CD14-positive monocyte (primary cell): ENCODE results near the gene TMEM14B. TPM values are rescaled to one million over a fixed set of nuclear protein-coding genes. Genes with fewer than 3 reads are reported as not detected.
A peak's percentile ranks its signal among the peaks of the same experiment; 100 is the strongest.

Source experiments
- DNase-seq, 3 donors: peaks; one replicate each; pipeline ENCODE4 v3.0.0-alpha.2; 2011 to 2022
- H2AFZ ChIP-seq: 2 replicates; pipeline ENCODE4 v1.6.0; 2012; ENCODE audit warnings: mild to moderate bottlenecking, low read depth, low read length, inconsistent platforms; ENCODE audit not compliant: insufficient read depth, poor library complexity, severe bottlenecking
- H3K27ac ChIP-seq, 2 donors: 1 replicate in 1 of 2; 2 replicates in 1 of 2; pipeline ENCODE4 v1.5.1; 2012 to 2013; ENCODE audit warnings: low read length in 2 of 2, control low read depth in 1 of 2, inconsistent platforms in 1 of 2, low read depth in 1 of 2, mild to moderate bottlenecking in 1 of 2
- H3K27me3 ChIP-seq, 2 donors: one replicate each; pipeline versions ENCODE4 v1.6.0 to v1.6.1; 2011 to 2013; ENCODE audit warnings: low read length in 2 of 2; ENCODE audit not compliant: control insufficient read depth in 2 of 2, insufficient read depth in 2 of 2
- H3K36me3 ChIP-seq, 2 donors: replicated peaks in 1 of 2; 1 replicate in 1 of 2; 2 replicates in 1 of 2; pipeline versions ENCODE4 v1.5.1 to v1.6.1; 2012 to 2013; ENCODE audit warnings: low read length in 2 of 2, control low read depth in 1 of 2, inconsistent platforms in 1 of 2, mild to moderate bottlenecking in 1 of 2; ENCODE audit not compliant: insufficient read depth in 2 of 2, control insufficient read depth in 1 of 2
- H3K4me1 ChIP-seq, 2 donors: 1 replicate in 1 of 2; 2 replicates in 1 of 2; pipeline versions ENCODE4 v1.5.1 to v1.6.1; 2012 to 2013; ENCODE audit warnings: low read length in 2 of 2, control low read depth in 1 of 2, inconsistent platforms in 1 of 2, mild to moderate bottlenecking in 1 of 2, moderate library complexity in 1 of 2; ENCODE audit not compliant: insufficient read depth in 2 of 2, control insufficient read depth in 1 of 2
- H3K4me2 ChIP-seq: replicated peaks from 2 replicates; pipeline ENCODE3; 2012; ENCODE audit warnings: low read length, moderate library complexity, mild to moderate bottlenecking; ENCODE audit not compliant: poor library complexity, severe bottlenecking; ENCODE audit errors: extremely low read depth
- H3K4me3 ChIP-seq, 3 experiments: fragments of 200-600 bp in 1 of 3; sonication (generic) in 1 of 3; replicated peaks in 1 of 3; 1 replicate in 2 of 3; 2 replicates in 1 of 3; pipeline ENCODE4 v1.5.1; 2011 to 2013; ENCODE audit warnings: low read length in 3 of 3, mild to moderate bottlenecking in 3 of 3, control low read depth in 2 of 3, low read depth in 2 of 3, inconsistent platforms in 1 of 3, moderate library complexity in 1 of 3
- H3K79me2 ChIP-seq: 2 replicates; pipeline ENCODE4 v1.6.0; 2012; ENCODE audit warnings: mild to moderate bottlenecking, control low read depth, inconsistent platforms, low read length, moderate library complexity; ENCODE audit not compliant: insufficient read depth
- H3K9ac ChIP-seq: 2 replicates; pipeline ENCODE4 v1.6.0; 2017; ENCODE audit warnings: low read length, mild to moderate bottlenecking; ENCODE audit not compliant: insufficient read depth, poor library complexity, severe bottlenecking
- H3K9me3 ChIP-seq, 2 donors: replicated peaks in 1 of 2; 1 replicate in 1 of 2; 2 replicates in 1 of 2; pipeline versions ENCODE4 v1.5.1 to v1.6.1; 2012 to 2013; ENCODE audit warnings: low read length in 2 of 2, control low read depth in 1 of 2; ENCODE audit not compliant: control insufficient read depth in 1 of 2, insufficient read depth in 1 of 2
- H4K20me1 ChIP-seq: 2 replicates; pipeline ENCODE4 v1.6.0; 2012; ENCODE audit warnings: mild to moderate bottlenecking, low read length, control low read depth, moderate library complexity; ENCODE audit not compliant: insufficient read depth
- H3K27ac Mint-ChIP-seq, 7 donors: one replicate each; pipeline ENCODE4 v1.8.0; 2020; ENCODE audit warnings: mild to moderate bottlenecking in 7 of 7, mixed read lengths in 7 of 7, moderate library complexity in 6 of 7, inconsistent platforms in 2 of 7
- H3K27me3 Mint-ChIP-seq, 3 donors: one replicate each; pipeline ENCODE4 v1.8.0; 2021 to 2022; ENCODE audit warnings: low read depth in 3 of 3, mild to moderate bottlenecking in 3 of 3, mixed read lengths in 3 of 3, moderate library complexity in 3 of 3, inconsistent platforms in 1 of 3
- H3K36me3 Mint-ChIP-seq, 2 donors: one replicate each; pipeline ENCODE4 v1.8.0; 2020; ENCODE audit warnings: mixed read lengths in 2 of 2, inconsistent platforms in 1 of 2, mild to moderate bottlenecking in 1 of 2
- H3K4me1 Mint-ChIP-seq: one replicate; pipeline ENCODE4 v1.8.0; 2020; ENCODE audit warnings: mild to moderate bottlenecking, mixed read lengths
- H3K4me3 Mint-ChIP-seq, 2 donors: one replicate each; pipeline ENCODE4 v1.8.0; 2020; ENCODE audit warnings: mild to moderate bottlenecking in 2 of 2, mixed read lengths in 2 of 2, moderate library complexity in 1 of 2
- H3K9me3 Mint-ChIP-seq, 7 donors: one replicate each; pipeline ENCODE4 v1.8.0; 2020 to 2022; ENCODE audit warnings: mixed read lengths in 7 of 7, mild to moderate bottlenecking in 6 of 7, moderate library complexity in 6 of 7, inconsistent platforms in 2 of 7
- CTCF ChIP-seq: fragments of 200-600 bp; IDR thresholded peaks from one replicate; pipeline ENCODE4 v1.8.0; 2022; ENCODE audit warnings: antibody characterized with exemption, mild to moderate bottlenecking
- WGBS: methylation state at CpG from one replicate; pipeline ENCODE4 v1.1.5; 2013; ENCODE audit warnings: missing lambda C conversion rate; ENCODE audit not compliant: insufficient coverage; 5-methylcytosine and 5-hydroxymethylcytosine counted together
- intact Hi-C, 2 donors: fragments of 100-400 bp; cut with micrococcal nuclease; formaldehyde crosslinking; loops; one replicate each; pipeline versions ENCODE4 v1.15.0 to v1.15.1; 2023
- polyA plus RNA-seq, 3 donors: library from polyadenylated mRNA; depleted of rRNA in 1 of 3; unstranded in 2 of 3; stranded (reverse) in 1 of 3; fragments of 300-500 nt in 2 of 3; fragments of >200 nt in 1 of 3; fragmentation: Illumina TruSeq in 2 of 3; gene quantifications; 1 replicate in 2 of 3; 2 replicates in 1 of 3; pipeline ENCODE4 v1.2.3, GENCODE V29; 2012 to 2021

The TMEM14B gene
- polyA plus RNA-seq, 3 donors, result 38.8 to 185 (median 141) TPM

- intact Hi-C loops, result no loop called here
- peaks cover 28 to 42% of the 10 kb centered on the region in 2 donors for H3K4me1 ChIP-seq
- H3K36me3 ChIP-seq, result peaks cover 0 to 4% of the 10 kb centered on the region in 2 donors
- H3K27me3 ChIP-seq, result no peaks in the 10 kb centered on the region
- Mint-ChIP-seq H3K27me3 (peaks cover 0 to 2% (median 0%) of the 10 kb centered on the region in 3 donors), H3K4me3 (peak within 1 kb of the TSS; percentile 91 to 97), H3K27ac (peak within 1 kb of the TSS; percentile 85 to 94 (median 91)), H3K4me1 (peaks cover 52% of the 10 kb centered on the region), H3K36me3 (peaks cover 13 to 22% of the 10 kb centered on the region in 2 donors), H3K9me3 (peaks cover 11 to 20% (median 16%) of the 10 kb centered on the region in 7 donors)
- H4K20me1 ChIP-seq, result no peaks in the 10 kb centered on the region
- peak within 1 kb of the TSS; percentile 89 for H3K4me2 ChIP-seq
- DNase-seq, result peak; percentile 72 to 81 (median 78)
- H3K27ac ChIP-seq, result peak within 1 kb of the TSS; percentile 61 to 79
- peak within 1 kb of the TSS; percentile 72 for H3K9ac ChIP-seq
- TF ChIP-seq CTCF, result no peak
- H3K4me3 ChIP-seq, result peak within 1 kb of the TSS; percentile 54 to 91 (median 69)
- H2AFZ ChIP-seq, result peak within 1 kb of the TSS; percentile 95
- WGBS, result under 1% methylated on average over 30 of the region's 55 CpGs
- peaks cover 7 to 15% of the 10 kb centered on the region in 2 donors for H3K9me3 ChIP-seq
- H3K79me2 ChIP-seq, result peaks cover 15% of the 10 kb centered on the region
These were observed 24.6 kb upstream of the TMEM14B start, which contains the start of gene TMEM14C for GRCh38 chr6:10722820-10723566. Gene TMEM14C, plus strand, starts transcription at chr6:10723070. Its CDS starts 1,544 bp downstream, at chr6:10724614.

GRCh38 chr6:10723567-10723881 lies 24.1 kb upstream of the TMEM14B start:
- Histone ChIP-seq H3K9ac (peak overlapping the region; percentile 72), H3K36me3 (peaks cover 4 to 6% of the 10 kb centered on the region in 2 donors), H3K4me2 (peak overlapping the region; percentile 89), H2AFZ (peak overlapping the region; percentile 95), H3K79me2 (peaks cover 15% of the 10 kb centered on the region), H3K4me3 (peak overlapping the region; percentile 54 to 91 (median 69)), H3K4me1 (peaks cover 28 to 42% of the 10 kb centered on the region in 2 donors), H3K27me3 (no peaks in the 10 kb centered on the region), H4K20me1 (no peaks in the 10 kb centered on the region), H3K27ac (peak overlapping the region; percentile 61 to 79), H3K9me3 (peaks cover 2 to 10% of the 10 kb centered on the region in 2 donors)
- Mint-ChIP-seq H3K27me3 (peaks cover 0 to 2% (median 0%) of the 10 kb centered on the region in 3 donors), H3K27ac (peak overlapping the region; percentile 85 to 94 (median 91)), H3K4me1 (peaks cover 52% of the 10 kb centered on the region), H3K4me3 (peak overlapping the region; percentile 91 to 97), H3K9me3 (peaks cover 6 to 15% (median 11%) of the 10 kb centered on the region in 7 donors), H3K36me3 (peaks cover 18 to 26% of the 10 kb centered on the region in 2 donors)
- no peak for DNase-seq
- intact Hi-C loops, result no loop called here
- no peak for TF ChIP-seq CTCF
- WGBS, result no CpG with 5 or more reads among the region's 7 CpGs
